ENCODE results near the gene GREB1.

DNA sequence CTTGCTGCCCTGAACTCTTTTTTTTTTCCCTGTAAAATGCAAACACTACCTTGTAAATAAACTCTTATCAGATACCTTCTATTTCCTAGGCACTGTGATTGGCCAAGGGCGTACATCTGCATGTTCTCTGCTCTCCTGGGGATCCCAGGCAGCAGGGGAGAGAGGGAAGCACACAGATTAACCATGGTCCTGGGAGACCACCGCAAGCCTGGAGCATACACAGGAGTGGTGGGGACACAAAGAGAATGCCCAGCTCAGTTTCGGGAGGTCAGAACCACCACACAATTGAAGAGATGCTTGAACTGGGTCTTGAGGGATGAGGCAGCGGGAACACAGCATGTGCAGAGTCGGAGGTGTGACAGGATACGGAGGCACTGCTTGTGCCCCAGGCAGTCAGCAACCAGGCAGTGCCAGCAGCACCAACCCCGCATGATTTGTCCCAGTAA is 2.1 kb downstream of the GREB1 start:
- TF ChIP-seq, protein P1, sequence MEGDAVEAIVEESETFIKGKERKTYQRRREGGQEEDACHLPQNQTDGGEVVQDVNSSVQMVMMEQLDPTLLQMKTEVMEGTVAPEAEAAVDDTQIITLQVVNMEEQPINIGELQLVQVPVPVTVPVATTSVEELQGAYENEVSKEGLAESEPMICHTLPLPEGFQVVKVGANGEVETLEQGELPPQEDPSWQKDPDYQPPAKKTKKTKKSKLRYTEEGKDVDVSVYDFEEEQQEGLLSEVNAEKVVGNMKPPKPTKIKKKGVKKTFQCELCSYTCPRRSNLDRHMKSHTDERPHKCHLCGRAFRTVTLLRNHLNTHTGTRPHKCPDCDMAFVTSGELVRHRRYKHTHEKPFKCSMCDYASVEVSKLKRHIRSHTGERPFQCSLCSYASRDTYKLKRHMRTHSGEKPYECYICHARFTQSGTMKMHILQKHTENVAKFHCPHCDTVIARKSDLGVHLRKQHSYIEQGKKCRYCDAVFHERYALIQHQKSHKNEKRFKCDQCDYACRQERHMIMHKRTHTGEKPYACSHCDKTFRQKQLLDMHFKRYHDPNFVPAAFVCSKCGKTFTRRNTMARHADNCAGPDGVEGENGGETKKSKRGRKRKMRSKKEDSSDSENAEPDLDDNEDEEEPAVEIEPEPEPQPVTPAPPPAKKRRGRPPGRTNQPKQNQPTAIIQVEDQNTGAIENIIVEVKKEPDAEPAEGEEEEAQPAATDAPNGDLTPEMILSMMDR (conservative IDR thresholded peaks at IDR 0.05), result no peak
- no peak for TF ChIP-seq EZH2 (IDR thresholded peaks at IDR 0.05; ENCODE audit: low read depth)
